Neural cell (in vitro differentiated cells): ENCODE data around the gene DEAF1. TPM values are rescaled to one million over a fixed set of nuclear protein-coding genes. Genes with fewer than 3 reads are reported as not detected.

Experiments
- H2AFZ ChIP-seq: fragments of 200-600, 300-800 bp; sonication (generic), shearing (Covaris generic); 2 replicates; pipeline ENCODE4 v1.6.0; 2014; ENCODE audit warnings: low read depth, mild to moderate bottlenecking, antibody characterized with exemption, low read length, moderate library complexity
- H3F3A ChIP-seq: fragments of 200-600 bp; shearing (Covaris generic); 2 replicates; pipeline ENCODE4 v1.6.1; 2016; ENCODE audit warnings: mild to moderate bottlenecking, moderate library complexity, mixed read lengths, antibody characterized with exemption, low read length; ENCODE audit not compliant: insufficient read depth, poor library complexity, severe bottlenecking
- H3K27ac ChIP-seq: fragments of 200-600, 300-800 bp; sonication (generic), shearing (Covaris generic); 2 replicates; pipeline ENCODE4 v1.5.1; 2014; ENCODE audit warnings: mild to moderate bottlenecking, low read length, moderate library complexity
- H3K27me3 ChIP-seq: fragments of 300-800, 200-600 bp; sonication (generic), shearing (Covaris generic); 2 replicates; pipeline ENCODE4 v1.6.0; 2014; ENCODE audit warnings: mild to moderate bottlenecking, low read depth, low read length, moderate library complexity; ENCODE audit not compliant: insufficient read depth
- H3K36me3 ChIP-seq: fragments of 300-800, 200-600 bp; sonication (generic), shearing (Covaris generic); 2 replicates; pipeline ENCODE4 v1.5.1; 2014; ENCODE audit warnings: mild to moderate bottlenecking, antibody characterized with exemption, low read length, moderate library complexity; ENCODE audit not compliant: insufficient read depth
- H3K4me2 ChIP-seq: fragments of 300-800, 200-600 bp; sonication (generic), shearing (Covaris generic); 2 replicates; pipeline ENCODE4 v1.6.0; 2014; ENCODE audit warnings: mild to moderate bottlenecking, low read length
- H3K4me3 ChIP-seq: fragments of 300-800, 200-600 bp; sonication (generic), shearing (Covaris generic); 2 replicates; pipeline ENCODE4 v1.5.1; 2014; ENCODE audit warnings: mild to moderate bottlenecking, low read length, moderate library complexity
- H3K79me2 ChIP-seq: fragments of 200-600 bp; shearing (Covaris generic); replicated peaks from 2 replicates; pipeline ENCODE4 v1.6.0; 2014; ENCODE audit warnings: mild to moderate bottlenecking, low read length, moderate library complexity; ENCODE audit not compliant: insufficient read depth
- H3K9ac ChIP-seq: fragments of 300-800, 200-600 bp; sonication (generic), shearing (Covaris generic); 2 replicates; pipeline ENCODE4 v1.6.1; 2016; ENCODE audit warnings: mild to moderate bottlenecking, low read length, mixed read lengths
- H3K9me2 ChIP-seq: fragments of 200-600 bp; shearing (Covaris generic); 2 replicates; pipeline ENCODE4 v1.6.1; 2016; ENCODE audit warnings: mild to moderate bottlenecking, low read length, mixed read lengths; ENCODE audit not compliant: insufficient read depth
- H3K9me3 ChIP-seq: fragments of 200-600, 300-800 bp; sonication (generic), shearing (Covaris generic); 2 replicates; pipeline ENCODE4 v1.6.1; 2016; ENCODE audit warnings: mild to moderate bottlenecking, mixed run types, low read length, moderate library complexity, mixed read lengths
- H4K20me1 ChIP-seq: fragments of 200-600 bp; shearing (Covaris generic); 2 replicates; pipeline ENCODE4 v1.6.1; 2016; ENCODE audit warnings: mild to moderate bottlenecking, mixed run types; ENCODE audit not compliant: insufficient read depth
- CTCF ChIP-seq: fragments of 450-650 bp; IDR thresholded peaks from 2 replicates; pipeline ENCODE4 v1.5.1; 2014; ENCODE audit warnings: antibody characterized with exemption, mild to moderate bottlenecking, moderate library complexity; ENCODE audit not compliant: poor library complexity, severe bottlenecking
- EZH2 ChIP-seq: fragments of 200-600, 300-800 bp; shearing (Covaris generic), sonication (generic); IDR thresholded peaks from 2 replicates; pipeline ENCODE4 v1.6.1; 2014; ENCODE audit warnings: antibody characterized with exemption, low read length, borderline replicate concordance, mild to moderate bottlenecking; ENCODE audit not compliant: insufficient read depth, poor library complexity, severe bottlenecking
- MXI1 ChIP-seq: fragments of 450-650 bp; conservative IDR thresholded peaks from 2 replicates; pipeline ENCODE4 v1.6.1; 2014; ENCODE audit warnings: antibody characterized with exemption, mild to moderate bottlenecking; ENCODE audit not compliant: poor library complexity, severe bottlenecking
- RAD21 ChIP-seq: fragments of 450-650 bp; conservative IDR thresholded peaks from 2 replicates; pipeline ENCODE4 v1.6.1; 2014; ENCODE audit warnings: antibody characterized with exemption, mild to moderate bottlenecking, moderate library complexity
- REST ChIP-seq: IDR thresholded peaks from 2 replicates; pipeline ENCODE4 v1.6.1; 2012; ENCODE audit warnings: borderline replicate concordance
- SMC3 ChIP-seq: fragments of 450-650 bp; conservative IDR thresholded peaks from 2 replicates; pipeline ENCODE4 v1.6.1; 2014; ENCODE audit warnings: antibody characterized with exemption, mild to moderate bottlenecking, moderate library complexity; ENCODE audit not compliant: poor library complexity
- TAF1 ChIP-seq: IDR thresholded peaks from 2 replicates; pipeline ENCODE4 v1.6.1; 2012; ENCODE audit warnings: low read depth
- polyA plus RNA-seq: library from polyadenylated mRNA; depleted of rRNA; stranded (reverse); fragments of >200 nt; gene quantifications from 2 replicates; pipeline ENCODE4 v1.2.3, GENCODE V29; 2014

The DEAF1 gene
- polyA plus RNA-seq, 1 donor from 2014 or later: 87.6 TPM

GRCh38 chr11:728901-729491 is 34.0 kb upstream of the DEAF1 start (continued):
- TF ChIP-seq REST: no peak

GRCh38 chr11:727859-728748 is 33.1 kb upstream of the DEAF1 start:
- Histone ChIP-seq H3K9me3 (no peaks in the 10 kb centered on the region), H3K27ac (no peak overlapping the region), H3K36me3 (no peaks in the 10 kb centered on the region), H3K9ac (no peak overlapping the region), H4K20me1 (no peaks in the 10 kb centered on the region), H3K27me3 (peaks cover 38% of the 10 kb centered on the region), H3K4me3 (no peak overlapping the region), H2AFZ (no peak overlapping the region), H3K9me2 (no peaks in the 10 kb centered on the region), H3F3A (no peaks in the 10 kb centered on the region), H3K4me2 (no peak overlapping the region), H3K79me2 (no peaks in the 10 kb centered on the region)
- TF ChIP-seq SMC3: peak; percentile 50
- TF ChIP-seq MXI1: no peak
- peak; percentile 45 for TF ChIP-seq RAD21
- no peak for TF ChIP-seq TAF1
- TF ChIP-seq CTCF: peak; percentile 74

DNA sequence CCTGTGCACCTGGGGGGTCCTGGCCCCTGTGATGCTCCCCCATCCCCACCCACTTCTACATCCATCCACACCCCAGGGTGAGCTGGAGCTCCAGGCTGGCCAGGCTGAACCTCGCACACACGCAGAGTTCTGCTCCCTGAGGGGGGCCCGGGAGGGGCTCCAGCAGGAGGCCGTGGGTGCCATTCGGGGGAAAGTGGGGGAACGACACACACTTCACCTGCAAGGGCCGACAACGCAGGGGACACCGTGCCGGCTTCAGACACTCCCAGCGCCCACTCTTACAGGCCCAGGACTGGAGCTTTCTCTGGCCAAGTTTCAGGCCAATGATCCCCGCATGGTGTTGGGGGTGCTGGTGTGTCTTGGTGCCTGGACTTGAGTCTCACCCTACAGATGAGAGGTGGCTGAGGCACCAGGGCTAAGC is 32.3 kb upstream of the DEAF1 start:
- no peaks in the 10 kb centered on the region for H4K20me1 ChIP-seq
- H3K9me2 ChIP-seq: no peaks in the 10 kb centered on the region
- TF ChIP-seq RAD21: no peak
- TF ChIP-seq EZH2: no peak
- no peak overlapping the region for H3K4me2 ChIP-seq
- H3K4me3 ChIP-seq: no peak overlapping the region
- peaks cover 38% of the 10 kb centered on the region for H3K27me3 ChIP-seq
- no peaks in the 10 kb centered on the region for H3F3A ChIP-seq
- H3K9me3 ChIP-seq: no peaks in the 10 kb centered on the region
- H2AFZ ChIP-seq: no peak overlapping the region
- H3K36me3 ChIP-seq: no peaks in the 10 kb centered on the region
- no peaks in the 10 kb centered on the region for H3K79me2 ChIP-seq
- H3K27ac ChIP-seq: no peak overlapping the region
- H3K9ac ChIP-seq: no peak overlapping the region
